Psoas muscle (tissue), 8 donors: ENCODE measurements around the gene KCNN1. TPM values are rescaled to one million over a fixed set of nuclear protein-coding genes. Genes with fewer than 3 reads are reported as not detected.
A peak's percentile ranks its signal among the peaks of the same experiment; 100 is the strongest.

Source experiments
- ATAC-seq, 4 donors: fragments of 200-7000 bp; cut with Tn5 transposase; one replicate each; pipeline ENCODE4 v1.9.1; 2020; ENCODE audit warnings: moderate library complexity in 3 of 4, mild to moderate bottlenecking in 2 of 4
- DNase-seq, 2 donors: peaks; one replicate each; pipeline ENCODE4 v3.0.0-alpha.2; 2020
- H3K27ac ChIP-seq: fragments of 200-600 bp; one replicate; pipeline ENCODE4 v1.8.0; 2022
- H3K27me3 ChIP-seq, 3 donors: fragments of 200-600 bp in 1 of 3; one replicate each; pipeline versions ENCODE4 v1.6.1 to v1.8.0; 2013 to 2022; ENCODE audit warnings: low read length in 2 of 3, mild to moderate bottlenecking in 2 of 3, moderate library complexity in 1 of 3; ENCODE audit not compliant: insufficient read depth in 3 of 3
- H3K36me3 ChIP-seq, 2 donors: fragments of 200-600 bp in 1 of 2; one replicate each; pipeline versions ENCODE4 v1.6.1 to v1.8.0; 2013 to 2022; ENCODE audit warnings: low read depth in 1 of 2, mild to moderate bottlenecking in 1 of 2, moderate library complexity in 1 of 2; ENCODE audit not compliant: insufficient read depth in 1 of 2
- H3K4me1 ChIP-seq: fragments of 200-600 bp; one replicate; pipeline ENCODE4 v1.8.0; 2022
- H3K4me3 ChIP-seq: fragments of 200-600 bp; one replicate; pipeline ENCODE4 v1.8.0; 2022; ENCODE audit warnings: mild to moderate bottlenecking
- H3K9me3 ChIP-seq: fragments of 200-600 bp; one replicate; pipeline ENCODE4 v1.8.0; 2022
- WGBS, 3 donors: extraction: QIAGEN DNeasy Blood & Tissue Kit; methylation state at CpG; one replicate each; pipeline versions ENCODE4 v1.1.6 to v1.1.7; 2013; 5-methylcytosine and 5-hydroxymethylcytosine counted together
- intact Hi-C, 2 donors: fragments of 100-400 bp; cut with DNase I; formaldehyde crosslinking; loops; one replicate each; pipeline versions ENCODE4 v1.11.0 to v1.14.2; 2022
- polyA plus RNA-seq, 3 donors: library from polyadenylated mRNA; stranded (reverse); fragments of 200-250 nt; gene quantifications; one replicate each; pipeline ENCODE4 v1.2.3, GENCODE V29; 2013
- total RNA-seq, 4 donors: library from RNA; stranded (reverse); fragmentation: NEBNext Ultra II Directional in 2 of 4; extraction: Animal tissue kit (Norgen Biotek cat#: 25700) in 2 of 4; gene quantifications; one replicate each; pipeline versions ENCODE4 v1.2.1 to v1.2.4, GENCODE V29; 2021 to 2023
- TF ChIP-seq, protein P1 (sequence below): fragments of 200-600 bp; IDR thresholded peaks from one replicate; pipeline ENCODE4 v1.8.0; 2022; ENCODE audit warnings: antibody characterized with exemption
- donor health status: healthy with polysubstance abuse.
- donor health status: DM: no; HTN: no; CAD: no; lungs with moderate emphysema.
- donor health status: Bipolar disorder and iron deficiency.
- donor health status: healthy.
- donor health status: DM: yes; HTN: yes; CAD: no.
- donor health status: DM: no; HTN: no; CAD: no.
- donor health status: DM: no; HTN: no; CAD: no.
- donor health status: DM: yes; HTN: yes; CAD: no.

KCNN1 gene
- total and polyA plus RNA-seq, 7 donors, result 0.01 to 0.06 TPM; not detected in 5

DNA sequence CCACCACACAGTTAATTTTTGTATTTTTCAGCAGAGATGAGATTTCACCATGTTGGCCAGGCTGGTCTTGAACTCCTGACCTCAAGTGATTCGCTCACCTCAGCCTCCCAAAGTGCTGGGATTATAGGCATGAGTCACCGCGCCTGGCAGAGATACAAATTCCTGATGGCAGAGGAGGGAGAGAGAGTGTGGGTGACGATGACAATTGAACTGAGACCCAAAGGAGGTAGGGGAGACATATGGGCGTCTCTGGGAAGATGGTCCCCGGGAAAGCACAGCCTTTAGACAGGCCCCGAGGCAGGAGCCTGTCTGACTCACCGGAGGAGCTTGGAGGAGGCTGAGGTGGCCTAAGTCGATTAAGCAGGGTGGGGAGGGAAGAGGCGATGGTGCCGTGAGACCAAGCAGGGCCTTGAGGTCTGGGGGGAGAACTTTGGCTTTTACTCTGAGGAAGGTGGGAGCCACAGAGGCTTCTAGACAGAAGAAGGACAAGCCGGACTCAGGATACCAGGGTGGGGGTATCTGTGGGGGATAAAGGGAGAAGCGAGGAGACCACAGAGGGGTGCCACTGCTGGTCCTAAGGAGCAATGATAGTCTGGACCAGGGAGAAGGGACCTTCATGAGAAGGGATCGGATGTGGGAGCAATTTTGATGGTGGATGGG lies 79.3 kb downstream of the KCNN1 start:
- Histone ChIP-seq H3K36me3 (no peaks in the 10 kb centered on the region), H3K27ac (peak overlapping the region; percentile 90), H3K4me3 (no peak overlapping the region), H3K27me3 (no peaks in the 10 kb centered on the region), H3K4me1 (peaks cover 44% of the 10 kb centered on the region), H3K9me3 (peaks cover 8% of the 10 kb centered on the region)
- 62 to 68% (median 67%) methylated on average over 14 of the region's 14 CpGs for WGBS, 3 donors
- TF ChIP-seq, protein P1, sequence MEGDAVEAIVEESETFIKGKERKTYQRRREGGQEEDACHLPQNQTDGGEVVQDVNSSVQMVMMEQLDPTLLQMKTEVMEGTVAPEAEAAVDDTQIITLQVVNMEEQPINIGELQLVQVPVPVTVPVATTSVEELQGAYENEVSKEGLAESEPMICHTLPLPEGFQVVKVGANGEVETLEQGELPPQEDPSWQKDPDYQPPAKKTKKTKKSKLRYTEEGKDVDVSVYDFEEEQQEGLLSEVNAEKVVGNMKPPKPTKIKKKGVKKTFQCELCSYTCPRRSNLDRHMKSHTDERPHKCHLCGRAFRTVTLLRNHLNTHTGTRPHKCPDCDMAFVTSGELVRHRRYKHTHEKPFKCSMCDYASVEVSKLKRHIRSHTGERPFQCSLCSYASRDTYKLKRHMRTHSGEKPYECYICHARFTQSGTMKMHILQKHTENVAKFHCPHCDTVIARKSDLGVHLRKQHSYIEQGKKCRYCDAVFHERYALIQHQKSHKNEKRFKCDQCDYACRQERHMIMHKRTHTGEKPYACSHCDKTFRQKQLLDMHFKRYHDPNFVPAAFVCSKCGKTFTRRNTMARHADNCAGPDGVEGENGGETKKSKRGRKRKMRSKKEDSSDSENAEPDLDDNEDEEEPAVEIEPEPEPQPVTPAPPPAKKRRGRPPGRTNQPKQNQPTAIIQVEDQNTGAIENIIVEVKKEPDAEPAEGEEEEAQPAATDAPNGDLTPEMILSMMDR, result no peak
- intact Hi-C loops, result no loop called here
- ATAC-seq (peak; percentile 18 to 54 (median 44)), DNase-seq (peak; percentile 51 to 68)

DNA sequence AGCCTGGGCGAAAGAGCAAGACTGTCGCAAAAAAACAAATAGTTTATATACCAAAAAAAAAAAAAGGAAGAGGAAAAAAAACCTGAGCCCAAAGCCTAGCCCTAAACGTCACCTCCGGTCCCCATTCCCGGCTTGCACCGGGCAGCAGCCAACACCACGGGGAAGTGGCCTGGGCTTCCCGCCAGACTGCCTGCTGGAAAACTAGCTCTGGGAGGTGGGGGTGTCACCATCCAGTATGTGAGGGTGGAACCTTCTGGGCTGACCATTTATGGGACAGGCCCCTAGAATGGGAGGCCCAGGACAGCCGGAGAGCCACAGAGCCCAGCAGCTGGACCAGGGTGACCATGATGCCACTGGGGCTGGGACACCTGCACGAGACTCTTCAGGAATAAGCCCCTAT lies 82.5 kb downstream of the KCNN1 start:
- no peak overlapping the region for H3K4me3 ChIP-seq
- H3K4me1 ChIP-seq, result peaks cover 54% of the 10 kb centered on the region
- TF ChIP-seq, protein P1, result no peak
- ATAC-seq (peak; percentile 68 to 78 (median 76)), DNase-seq (peak; percentile 92 to 95)
- peak overlapping the region; percentile 90 for H3K27ac ChIP-seq
- no peaks in the 10 kb centered on the region for H3K27me3 ChIP-seq
- intact Hi-C loops, result no loop called here
- H3K9me3 ChIP-seq, result no peaks in the 10 kb centered on the region
- 13 to 16% (median 15%) methylated on average over 10 of the region's 10 CpGs for WGBS, 3 donors
- H3K36me3 ChIP-seq, result no peaks in the 10 kb centered on the region

Other genes with a start within 250 kb of the KCNN1 start
- 10 to 100 TPM; 42.4 to 60.6 (median 49.1) TPM for gene MAP1S, start 247.6 kb upstream of the KCNN1 start, total RNA-seq
- 10 to 100 TPM; 19.1 to 37.0 (median 24.3) TPM for gene MAP1S, start 247.6 kb upstream of the KCNN1 start, polyA plus RNA-seq
- under 1 TPM; 0.15 to 0.68 (median 0.58) TPM for gene FCHO1, start 215.6 kb upstream of the KCNN1 start, total RNA-seq
- gene FCHO1, start 215.6 kb upstream of the KCNN1 start, polyA plus RNA-seq, result under 1 TPM in 2 of 3 donors, not detected in 1; 0.10 to 0.22 TPM
- gene B3GNT3, start 172.0 kb upstream of the KCNN1 start, total RNA-seq, result under 1 TPM in 1 of 4 donors, not detected in 3; 0.38 TPM
- gene B3GNT3, start 172.0 kb upstream of the KCNN1 start, polyA plus RNA-seq, result under 1 TPM in 2 of 3 donors, not detected in 1; 0.03 to 0.08 TPM
- not detected for gene INSL3, start 145.6 kb upstream of the KCNN1 start, total RNA-seq
- gene INSL3, start 145.6 kb upstream of the KCNN1 start, polyA plus RNA-seq, result not detected
- 1 to 10 TPM in 3 of 4 donors, under 1 TPM in 1; 0.95 to 4.0 (median 1.1) TPM for gene JAK3, start 119.1 kb upstream of the KCNN1 start, total RNA-seq
- gene JAK3, start 119.1 kb upstream of the KCNN1 start, polyA plus RNA-seq, result under 1 TPM; 0.17 to 0.35 (median 0.31) TPM
- 1,000 to 10,000 TPM; 1,164 to 1,735 (median 1,510) TPM for gene RPL18A, start 107.2 kb upstream of the KCNN1 start, total RNA-seq
- 1,000 to 10,000 TPM; 2,246 to 3,046 (median 2,399) TPM for gene RPL18A, start 107.2 kb upstream of the KCNN1 start, polyA plus RNA-seq
- gene SLC5A5, start 95.2 kb upstream of the KCNN1 start, total RNA-seq, result not detected
- gene SLC5A5, start 95.2 kb upstream of the KCNN1 start, polyA plus RNA-seq, result not detected
- 100 to 1,000 TPM in 2 of 4 donors, 10 to 100 TPM in 2; 92.1 to 122 (median 99.6) TPM for gene CCDC124, start 34.1 kb upstream of the KCNN1 start, total RNA-seq
- gene CCDC124, start 34.1 kb upstream of the KCNN1 start, polyA plus RNA-seq, result 100 to 1,000 TPM; 167 to 266 (median 176) TPM
- gene ARRDC2, start 41.1 kb downstream of the KCNN1 start, total RNA-seq, result 100 to 1,000 TPM in 2 of 4 donors, 10 to 100 TPM in 2; 43.4 to 399 (median 98.4) TPM
- gene ARRDC2, start 41.1 kb downstream of the KCNN1 start, polyA plus RNA-seq, result 100 to 1,000 TPM; 173 to 294 (median 281) TPM
- under 1 TPM; 0.15 to 0.53 (median 0.26) TPM for gene IL12RB1, start 119.8 kb downstream of the KCNN1 start, total RNA-seq
- under 1 TPM in 2 of 3 donors, not detected in 1; 0.14 to 0.17 TPM for gene IL12RB1, start 119.8 kb downstream of the KCNN1 start, polyA plus RNA-seq
- gene MAST3, start 130.7 kb downstream of the KCNN1 start, total RNA-seq, result 1 to 10 TPM; 1.7 to 5.1 (median 3.2) TPM
- 1 to 10 TPM in 1 of 3 donors, under 1 TPM in 2; 0.34 to 2.5 (median 0.96) TPM for gene MAST3, start 130.7 kb downstream of the KCNN1 start, polyA plus RNA-seq
- gene PIK3R2, start 186.1 kb downstream of the KCNN1 start, total RNA-seq, result 10 to 100 TPM in 3 of 4 donors, 1 to 10 TPM in 1; 8.6 to 20.8 (median 15.0) TPM
- 1 to 10 TPM; 4.6 to 6.0 (median 4.7) TPM for gene PIK3R2, start 186.1 kb downstream of the KCNN1 start, polyA plus RNA-seq
- 10 to 100 TPM in 3 of 4 donors, 1 to 10 TPM in 1; 4.3 to 21.5 (median 12.5) TPM for gene IFI30, start 206.7 kb downstream of the KCNN1 start, total RNA-seq
- 10 to 100 TPM in 1 of 3 donors, 1 to 10 TPM in 2; 1.4 to 11.7 (median 4.7) TPM for gene IFI30, start 206.7 kb downstream of the KCNN1 start, polyA plus RNA-seq
- 10 to 100 TPM in 1 of 4 donors, 1 to 10 TPM in 3; 5.9 to 12.7 (median 8.4) TPM for gene MPV17L2, start 226.1 kb downstream of the KCNN1 start, total RNA-seq
- 10 to 100 TPM; 19.9 to 23.3 (median 20.7) TPM for gene MPV17L2, start 226.1 kb downstream of the KCNN1 start, polyA plus RNA-seq
- 1 to 10 TPM in 2 of 4 donors, under 1 TPM in 2; 0.86 to 3.6 (median 1.5) TPM for gene RAB3A, start 236.9 kb downstream of the KCNN1 start, total RNA-seq
- 1 to 10 TPM in 1 of 3 donors, under 1 TPM in 2; 0.44 to 1.4 (median 0.81) TPM for gene RAB3A, start 236.9 kb downstream of the KCNN1 start, polyA plus RNA-seq